IgD-negative memory B cell (primary cell): ENCODE data around the gene CHSY3. TPM values are rescaled to one million over a fixed set of nuclear protein-coding genes. Genes with fewer than 3 reads are reported as not detected.

Experiments
- H3K27ac Mint-ChIP-seq, 3 donors: one replicate each; pipeline ENCODE4 v1.8.0; 2020 to 2022; ENCODE audit warnings: mild to moderate bottlenecking in 3 of 3, mixed read lengths in 3 of 3, moderate library complexity in 1 of 3
- H3K27me3 Mint-ChIP-seq: one replicate; pipeline ENCODE4 v1.8.0; 2021; ENCODE audit warnings: mixed read lengths
- H3K36me3 Mint-ChIP-seq: one replicate; pipeline ENCODE4 v1.8.0; 2020; ENCODE audit warnings: mild to moderate bottlenecking, mixed read lengths
- H3K4me1 Mint-ChIP-seq, 3 donors: one replicate each; pipeline ENCODE4 v1.8.0; 2020 to 2022; ENCODE audit warnings: mixed read lengths in 3 of 3, mild to moderate bottlenecking in 1 of 3
- H3K4me3 Mint-ChIP-seq, 4 donors: one replicate each; pipeline ENCODE4 v1.8.0; 2020 to 2022; ENCODE audit warnings: mild to moderate bottlenecking in 4 of 4, mixed read lengths in 4 of 4, moderate library complexity in 3 of 4
- H3K9me3 Mint-ChIP-seq, 3 donors: one replicate each; pipeline ENCODE4 v1.8.0; 2020 to 2021; ENCODE audit warnings: mixed read lengths in 3 of 3, mild to moderate bottlenecking in 1 of 3
- polyA plus RNA-seq: library from polyadenylated mRNA; unstranded; fragments of 300-500 nt; fragmentation: Illumina TruSeq; gene quantifications from one replicate; pipeline ENCODE4 v1.2.3, GENCODE V29; 2021

The CHSY3 gene
- polyA plus RNA-seq, 1 donor from 2014 or later = not detected

- Mint-ChIP-seq H3K36me3 (no peaks in the 10 kb centered on the region), H3K4me1 (peaks cover 0 to 1% (median 0%) of the 10 kb centered on the region in 3 donors), H3K27me3 (no peaks in the 10 kb centered on the region), H3K9me3 (no peaks in the 10 kb centered on the region), H3K27ac (no peak overlapping the region), H3K4me3 (no peak overlapping the region)
Measured at GRCh38 chr5:130111746-130112145, 207.5 kb downstream of the CHSY3 start.

DNA sequence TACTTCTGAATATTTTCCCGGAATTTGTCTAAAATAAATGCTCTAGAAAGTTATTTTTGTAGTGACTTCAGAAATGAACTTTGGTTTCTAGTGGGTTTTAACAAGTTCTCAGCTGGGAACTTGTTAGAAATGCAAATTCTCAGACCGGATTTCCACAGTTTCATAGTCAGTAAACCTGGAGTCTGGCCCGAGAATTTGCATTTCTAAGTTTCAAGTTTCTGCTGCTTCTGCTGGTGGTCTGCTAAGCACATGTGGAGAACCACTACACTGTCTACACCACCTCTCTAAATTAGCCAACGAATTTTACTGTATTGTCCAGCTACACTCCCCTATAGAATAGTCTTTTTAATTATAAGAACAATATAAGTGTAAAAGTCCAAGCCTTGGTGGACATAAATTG, 208.0 kb downstream of the CHSY3 start:
- Mint-ChIP-seq H3K9me3 (no peaks in the 10 kb centered on the region), H3K27me3 (no peaks in the 10 kb centered on the region), H3K4me1 (peaks cover 0 to 1% (median 0%) of the 10 kb centered on the region in 3 donors), H3K4me3 (no peak overlapping the region), H3K36me3 (no peaks in the 10 kb centered on the region), H3K27ac (no peak overlapping the region)

- Mint-ChIP-seq H3K9me3 (no peaks in the 10 kb centered on the region), H3K27ac (no peak overlapping the region), H3K27me3 (no peaks in the 10 kb centered on the region), H3K4me3 (no peak overlapping the region), H3K36me3 (no peaks in the 10 kb centered on the region), H3K4me1 (peaks cover 0 to 1% (median 0%) of the 10 kb centered on the region in 3 donors)
Measured at GRCh38 chr5:130115686-130116085, 211.4 kb downstream of the CHSY3 start.

DNA sequence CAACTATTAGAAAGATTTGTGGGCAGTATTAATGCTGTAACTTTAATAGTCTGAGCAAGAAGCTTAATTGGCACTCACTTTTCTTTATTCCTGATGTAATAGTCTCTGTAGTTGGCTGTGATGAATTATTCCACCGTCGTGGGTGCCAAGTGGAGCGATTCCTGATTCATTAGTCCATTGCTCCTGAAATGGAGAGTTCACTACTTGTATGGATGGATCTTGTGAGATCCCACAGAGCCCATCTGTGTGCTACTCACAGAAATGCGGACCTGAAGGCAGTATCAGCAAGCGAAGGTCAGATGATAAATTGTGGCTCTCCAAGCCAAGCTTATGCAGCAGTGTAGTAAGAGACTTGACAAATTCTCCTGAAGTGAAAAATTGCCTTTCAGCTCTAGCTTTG, 212.2 kb downstream of the CHSY3 start:
- Mint-ChIP-seq H3K4me3 (no peak overlapping the region), H3K4me1 (peaks cover 0 to 1% (median 0%) of the 10 kb centered on the region in 3 donors), H3K36me3 (no peaks in the 10 kb centered on the region), H3K9me3 (no peaks in the 10 kb centered on the region), H3K27me3 (no peaks in the 10 kb centered on the region), H3K27ac (no peak overlapping the region)

- H3K4me3 Mint-ChIP-seq = no peak overlapping the region
- H3K27ac Mint-ChIP-seq = no peak overlapping the region
- H3K27me3 Mint-ChIP-seq = no peaks in the 10 kb centered on the region
- H3K9me3 Mint-ChIP-seq = no peaks in the 10 kb centered on the region
- H3K4me1 Mint-ChIP-seq = peaks cover 0 to 1% (median 0%) of the 10 kb centered on the region in 3 donors
- H3K36me3 Mint-ChIP-seq = no peaks in the 10 kb centered on the region
Measured at GRCh38 chr5:130116972-130117371, 212.7 kb downstream of the CHSY3 start.

GRCh38 chr5:130126746-130127145, 222.5 kb downstream of the CHSY3 start:
- no peak overlapping the region for H3K4me3 Mint-ChIP-seq
- H3K9me3 Mint-ChIP-seq = peaks cover 0 to 1% (median 0%) of the 10 kb centered on the region in 3 donors
- H3K4me1 Mint-ChIP-seq = peaks cover 0 to 1% (median 0%) of the 10 kb centered on the region in 3 donors
- H3K27ac Mint-ChIP-seq = no peak overlapping the region
- H3K27me3 Mint-ChIP-seq = no peaks in the 10 kb centered on the region
- H3K36me3 Mint-ChIP-seq = no peaks in the 10 kb centered on the region

DNA sequence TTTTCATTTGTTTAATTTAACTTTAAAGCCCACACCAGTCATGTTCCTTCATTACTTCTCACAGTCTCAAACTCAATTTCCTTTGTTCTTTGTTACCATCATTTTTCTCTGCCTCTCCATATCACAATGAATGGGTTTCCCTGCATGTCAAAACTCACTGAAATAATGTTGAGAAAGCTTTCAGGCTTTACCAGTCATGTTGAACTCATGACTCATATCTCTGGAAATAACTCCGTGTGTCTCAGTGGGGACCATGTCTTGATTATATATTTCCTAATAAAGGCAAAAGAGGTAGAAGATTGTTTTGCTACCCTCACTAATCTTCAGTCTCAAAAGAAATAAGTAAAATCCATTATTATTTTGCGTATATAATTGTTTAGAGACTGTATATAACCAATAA, 231.2 kb downstream of the CHSY3 start:
- Mint-ChIP-seq H3K4me3 (no peak overlapping the region), H3K36me3 (no peaks in the 10 kb centered on the region), H3K27ac (no peak overlapping the region), H3K9me3 (no peaks in the 10 kb centered on the region), H3K4me1 (no peaks in the 10 kb centered on the region), H3K27me3 (no peaks in the 10 kb centered on the region)

GRCh38 chr5:130136300-130136699, 232.0 kb downstream of the CHSY3 start:
- Mint-ChIP-seq H3K4me3 (no peak overlapping the region), H3K9me3 (no peaks in the 10 kb centered on the region), H3K36me3 (no peaks in the 10 kb centered on the region), H3K27ac (no peak overlapping the region), H3K27me3 (no peaks in the 10 kb centered on the region), H3K4me1 (no peaks in the 10 kb centered on the region)

GRCh38 chr5:130137681-130138080, 233.4 kb downstream of the CHSY3 start:
- Mint-ChIP-seq H3K36me3 (no peaks in the 10 kb centered on the region), H3K9me3 (no peaks in the 10 kb centered on the region), H3K4me3 (no peak overlapping the region), H3K27ac (no peak overlapping the region), H3K4me1 (no peaks in the 10 kb centered on the region), H3K27me3 (no peaks in the 10 kb centered on the region)

DNA sequence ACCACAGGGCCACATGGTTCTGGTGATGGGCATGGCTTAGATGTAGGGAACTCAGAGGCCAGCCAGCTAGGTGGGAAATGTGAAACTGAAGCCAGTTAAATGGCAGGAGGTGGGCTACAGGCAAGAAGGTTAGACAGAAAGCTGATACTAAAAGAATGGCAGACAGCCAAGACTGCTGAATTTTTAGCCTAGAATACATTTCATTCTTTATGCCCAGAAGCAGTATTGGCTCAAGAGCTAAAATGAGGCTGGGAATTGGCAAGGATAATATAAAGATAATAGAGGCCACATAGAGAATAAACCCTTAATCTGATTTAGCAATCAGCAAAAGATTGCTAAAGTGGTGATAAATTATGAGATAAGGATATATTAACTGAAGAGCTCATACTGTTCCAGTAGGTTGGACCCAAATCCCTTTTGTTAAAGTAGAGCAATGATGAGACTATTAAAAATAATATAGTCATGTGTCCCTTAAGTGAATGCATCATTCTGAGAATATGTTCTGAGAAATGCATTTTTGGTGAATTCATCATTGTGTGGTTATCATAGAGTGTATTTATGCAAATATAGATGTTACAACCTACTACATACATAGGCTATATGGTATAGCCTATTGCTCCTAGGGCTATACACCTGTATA, 234.3 kb downstream of the CHSY3 start:
- Mint-ChIP-seq H3K4me1 (no peaks in the 10 kb centered on the region), H3K27ac (no peak overlapping the region), H3K9me3 (no peaks in the 10 kb centered on the region), H3K27me3 (no peaks in the 10 kb centered on the region), H3K4me3 (no peak overlapping the region), H3K36me3 (no peaks in the 10 kb centered on the region)

DNA sequence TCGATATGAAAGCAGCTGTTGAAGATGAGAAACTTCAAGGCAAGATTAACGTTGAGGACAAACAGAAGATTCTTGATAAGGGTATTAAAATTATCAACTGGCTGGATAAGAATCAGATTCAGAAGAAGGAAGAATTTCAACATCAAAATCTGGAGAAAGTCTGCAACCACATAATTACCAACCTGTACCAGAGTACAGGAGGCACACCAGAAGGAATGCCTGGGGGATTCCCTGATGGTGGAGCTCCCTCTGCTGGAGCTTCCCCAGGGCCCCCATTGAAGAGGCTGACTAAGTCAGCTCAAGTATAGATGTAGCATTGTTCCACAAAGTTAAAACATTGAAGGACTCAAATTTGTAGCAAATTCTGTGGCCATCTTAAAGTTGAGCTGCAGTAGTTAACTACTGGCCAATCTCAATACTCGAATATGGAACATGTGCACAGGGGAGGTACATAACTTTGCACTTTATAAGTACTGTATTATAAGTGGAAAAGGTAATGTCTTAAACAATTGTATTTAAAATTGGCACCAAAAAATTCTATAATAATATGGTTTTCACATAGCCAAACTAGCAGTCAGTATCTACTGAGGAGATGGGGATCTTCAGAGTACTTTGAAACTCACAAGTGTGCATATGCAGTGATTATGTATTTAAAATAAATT, 237.5 kb downstream of the CHSY3 start:
- H3K36me3 Mint-ChIP-seq = peaks cover 2% of the 10 kb centered on the region
- no peaks in the 10 kb centered on the region for H3K9me3 Mint-ChIP-seq
- no peaks in the 10 kb centered on the region for H3K4me1 Mint-ChIP-seq
- H3K27me3 Mint-ChIP-seq = no peaks in the 10 kb centered on the region
- no peak overlapping the region for H3K4me3 Mint-ChIP-seq
- H3K27ac Mint-ChIP-seq = no peak overlapping the region

DNA sequence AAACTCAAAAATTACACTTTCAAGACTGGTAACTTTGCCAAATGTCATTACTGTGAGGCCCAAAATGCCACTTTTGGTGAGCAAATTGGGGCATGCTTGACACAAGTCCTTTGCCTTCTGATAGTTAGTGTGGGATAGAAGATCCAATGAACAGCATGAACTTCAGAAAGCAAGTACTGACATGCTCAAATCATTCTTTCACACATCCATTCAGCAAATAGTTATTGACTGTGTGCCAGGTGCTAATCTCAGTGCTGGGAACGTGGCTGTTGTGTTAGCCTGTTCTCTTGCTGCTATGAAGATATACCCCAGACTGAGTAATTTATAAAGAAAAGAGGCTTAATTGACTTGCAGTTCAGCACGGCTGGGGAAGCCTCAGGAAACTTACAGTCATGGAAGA, 247.0 kb downstream of the CHSY3 start:
- Mint-ChIP-seq H3K27me3 (no peaks in the 10 kb centered on the region), H3K9me3 (peaks cover 0 to 10% (median 1%) of the 10 kb centered on the region in 3 donors), H3K27ac (no peak overlapping the region), H3K36me3 (peaks cover under 1% of the 10 kb centered on the region), H3K4me1 (no peaks in the 10 kb centered on the region), H3K4me3 (no peak overlapping the region)

- H3K27ac Mint-ChIP-seq = no peak overlapping the region
- peaks cover 0 to 2% (median 0%) of the 10 kb centered on the region in 3 donors for H3K9me3 Mint-ChIP-seq
- H3K27me3 Mint-ChIP-seq = no peaks in the 10 kb centered on the region
- no peaks in the 10 kb centered on the region for H3K4me1 Mint-ChIP-seq
- peaks cover under 1% of the 10 kb centered on the region for H3K36me3 Mint-ChIP-seq
- no peak overlapping the region for H3K4me3 Mint-ChIP-seq
Measured at GRCh38 chr5:130155345-130156011, 251.2 kb downstream of the CHSY3 start.

DNA sequence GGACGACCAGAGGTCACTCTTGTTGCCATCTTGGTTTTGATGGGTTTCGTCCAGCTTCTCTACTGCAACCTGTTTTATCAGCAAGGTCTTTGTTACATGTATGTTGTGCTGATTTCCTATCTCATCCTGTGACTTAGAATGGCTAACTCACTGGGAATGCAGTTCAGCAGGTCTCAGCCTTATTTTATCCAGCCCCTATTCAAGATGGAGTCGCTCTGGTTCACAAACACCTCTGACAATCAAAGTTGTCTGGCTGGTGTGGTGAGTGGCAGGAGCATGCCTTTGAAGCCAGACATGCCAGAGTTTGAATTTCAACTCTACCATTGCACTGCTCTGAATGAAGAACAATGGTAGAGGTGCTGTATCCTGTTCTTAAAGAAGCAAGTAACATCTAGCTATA, 253.8 kb downstream of the CHSY3 start:
- Mint-ChIP-seq H3K27me3 (no peaks in the 10 kb centered on the region), H3K9me3 (peaks cover 0 to 2% (median 0%) of the 10 kb centered on the region in 3 donors), H3K36me3 (peaks cover 2% of the 10 kb centered on the region), H3K4me3 (no peak overlapping the region), H3K4me1 (no peaks in the 10 kb centered on the region), H3K27ac (no peak overlapping the region)

- Mint-ChIP-seq H3K4me3 (no peak overlapping the region), H3K36me3 (peaks cover 2% of the 10 kb centered on the region)
Measured at GRCh38 chr5:130159968-130160367, 255.7 kb downstream of the CHSY3 start.

More at GRCh38 chr5:130159968-130160367, 255.7 kb downstream of the CHSY3 start:
- Mint-ChIP-seq H3K4me1 (no peaks in the 10 kb centered on the region), H3K27me3 (no peaks in the 10 kb centered on the region), H3K9me3 (peaks cover 0 to 2% (median 2%) of the 10 kb centered on the region in 3 donors), H3K27ac (no peak overlapping the region)
